Muscle of leg (tissue), 11 donors: ENCODE measurements around the gene ZC3H12C. TPM values are rescaled to one million over a fixed set of nuclear protein-coding genes. Genes with fewer than 3 reads are reported as not detected.
"Not testable (repeated sequence)": the region's sequence is repeated elsewhere in the genome, so short reads cannot be mapped to it uniquely, and the experiment has no call there.

ENCODE experiments used
- DNase-seq: peaks from one replicate; pipeline ENCODE4 v3.0.0; 2013
- H3K27ac ChIP-seq: one replicate; pipeline ENCODE4 v1.5.1; 2013; ENCODE audit warnings: mild to moderate bottlenecking, low read length, control low read depth
- H3K27me3 ChIP-seq: one replicate; pipeline ENCODE4 v1.6.1; 2013; ENCODE audit warnings: low read length; ENCODE audit not compliant: control insufficient read depth, insufficient read depth
- H3K36me3 ChIP-seq: one replicate; pipeline ENCODE4 v1.6.1; 2013; ENCODE audit warnings: low read length; ENCODE audit not compliant: control insufficient read depth, insufficient read depth
- H3K4me1 ChIP-seq: one replicate; pipeline ENCODE4 v1.6.1; 2013; ENCODE audit warnings: low read length; ENCODE audit not compliant: control insufficient read depth, insufficient read depth
- H3K4me3 ChIP-seq: one replicate; pipeline ENCODE4 v1.5.1; 2013; ENCODE audit warnings: low read length, control low read depth
- H3K9me3 ChIP-seq: replicated peaks from 2 replicates; pipeline ENCODE4 v1.6.1; 2013; ENCODE audit warnings: low read depth, low read length; ENCODE audit not compliant: control insufficient read depth
- WGBS: methylation state at CpG from one replicate; pipeline ENCODE4 v1.1.5; 2013; ENCODE audit warnings: missing lambda C conversion rate; ENCODE audit not compliant: insufficient coverage; 5-methylcytosine and 5-hydroxymethylcytosine counted together
- polyA plus RNA-seq, 8 donors: library from polyadenylated mRNA; unstranded; fragments of 120-200 nt; gene quantifications; one replicate each; pipeline versions ENCODE4 v1.2.1 to v1.2.3, GENCODE V29; 2013; ENCODE audit warnings: inconsistent platforms in 1 of 8, low replicate concordance in 1 of 8; ENCODE audit not compliant: insufficient read length in 8 of 8, insufficient read depth in 1 of 8
- total RNA-seq: library from RNA; stranded (reverse); fragments of 120-200 nt; gene quantifications from one replicate; pipeline ENCODE4 v1.2.4, GENCODE V29; 2013

ZC3H12C gene
- total and polyA plus RNA-seq, 9 donors = 4.8 to 13.0 (median 8.0) TPM

GRCh38 chr11:110208678-110209312 lies 115.6 kb downstream of the ZC3H12C start:
- H3K4me1 ChIP-seq, DNase-seq, H3K36me3 ChIP-seq, H3K27me3 ChIP-seq, H3K9me3 ChIP-seq, H3K4me3 ChIP-seq, H3K27ac ChIP-seq: not testable (repeated sequence)
- 100% methylated on average over 2 of the region's 29 CpGs for WGBS

- not testable (repeated sequence) for H3K9me3 ChIP-seq, H3K36me3 ChIP-seq, DNase-seq, H3K27me3 ChIP-seq, H3K4me3 ChIP-seq, H3K4me1 ChIP-seq, H3K27ac ChIP-seq
- WGBS = no CpG with 5 or more reads among the region's 14 CpGs
These were observed 116.1 kb downstream of the ZC3H12C start for GRCh38 chr11:110209313-110209694.

GRCh38 chr11:110217223-110217877 lies 124.2 kb downstream of the ZC3H12C start:
- H3K9me3 ChIP-seq = no peaks in the 10 kb centered on the region
- no peaks in the 10 kb centered on the region for H3K27me3 ChIP-seq
- DNase-seq = no peak
- H3K36me3 ChIP-seq = peaks cover 3% of the 10 kb centered on the region
- H3K4me3 ChIP-seq = no peak overlapping the region
- 80% methylated on average over 5 of the region's 12 CpGs for WGBS
- no peaks in the 10 kb centered on the region for H3K4me1 ChIP-seq
- no peak overlapping the region for H3K27ac ChIP-seq

- no CpG with 5 or more reads among the region's 3 CpGs for WGBS
These were observed 124.7 kb downstream of the ZC3H12C start for GRCh38 chr11:110217936-110218335.

GRCh38 chr11:110219006-110219785 lies 126.0 kb downstream of the ZC3H12C start:
- 86% methylated on average over 4 of the region's 4 CpGs for WGBS
- no peak for DNase-seq
- Histone ChIP-seq H3K4me1 (no peaks in the 10 kb centered on the region), H3K27me3 (no peaks in the 10 kb centered on the region), H3K27ac (no peak overlapping the region), H3K4me3 (no peak overlapping the region), H3K36me3 (peaks cover 5% of the 10 kb centered on the region), H3K9me3 (no peaks in the 10 kb centered on the region)

More at GRCh38 chr11:110217936-110218335, 124.7 kb downstream of the ZC3H12C start:
- Histone ChIP-seq H3K4me3 (no peak overlapping the region), H3K9me3 (no peaks in the 10 kb centered on the region), H3K27ac (no peak overlapping the region), H3K36me3 (peaks cover 3% of the 10 kb centered on the region), H3K4me1 (no peaks in the 10 kb centered on the region), H3K27me3 (no peaks in the 10 kb centered on the region)
- DNase-seq = no peak

Other genes with a start within 250 kb of the ZC3H12C start
- gene RDX, start 203.2 kb downstream of the ZC3H12C start, total RNA-seq = 57.5 TPM
- gene RDX, start 203.2 kb downstream of the ZC3H12C start, polyA plus RNA-seq = 10 to 100 TPM; 34.8 to 80.5 (median 73.2) TPM